Panc1 (cell line): ENCODE data around the gene ITGA8. TPM values are rescaled to one million over a fixed set of nuclear protein-coding genes. Genes with fewer than 3 reads are reported as not detected.
"Not testable (repeated sequence)": the region's sequence is repeated elsewhere in the genome, so short reads cannot be mapped to it uniquely, and the experiment has no call there.

Source experiments
- ATAC-seq: fragments of 200-7000 bp; cut with Tn5 transposase; 2 replicates; pipeline ENCODE4 v1.9.1; 2020; ENCODE audit warnings: mild to moderate bottlenecking, moderate library complexity
- BruUV-seq: library from RNA; stranded (reverse); fragments of 400-500 nt; replicated peaks from 2 replicates; lab custom pipeline; 2021; lab: Mats Ljungman, UMichigan
- CTCF ChIA-PET: fragments of 300-600 bp; sonication (Branson Sonifier 250); formaldehyde crosslinking; loops from one replicate; lab custom pipeline; 2022; ENCODE audit warnings: antibody characterized with exemption; lab: Charles Lee
- POLR2A ChIA-PET: fragments of 300-600 bp; sonication (Branson Sonifier 250); formaldehyde crosslinking; loops from one replicate; lab custom pipeline; 2022; ENCODE audit warnings: antibody characterized with exemption; lab: Charles Lee
- DNase-seq: peaks from one replicate; pipeline ENCODE4 v3.0.0-alpha.2; 2010; ENCODE audit warnings: low read depth, low spot score
- H3K27ac ChIP-seq: 2 replicates; pipeline ENCODE4 v1.5.1; 2011; ENCODE audit warnings: mild to moderate bottlenecking, low read length, inconsistent platforms
- H3K27me3 ChIP-seq: fragments of 200-500 bp; sonication (Bioruptor generic); 2 replicates; pipeline ENCODE4 v1.6.0; 2014; ENCODE audit warnings: low read length, inconsistent platforms; ENCODE audit not compliant: control insufficient read depth, insufficient read depth
- H3K36me3 ChIP-seq: fragments of 200-500 bp; sonication (Bioruptor generic); 2 replicates; pipeline ENCODE4 v1.5.1; 2014; ENCODE audit warnings: inconsistent platforms, mild to moderate bottlenecking, low read length, moderate library complexity; ENCODE audit not compliant: control insufficient read depth, insufficient read depth
- H3K4me1 ChIP-seq: 2 replicates; pipeline ENCODE4 v1.5.1; 2011; ENCODE audit warnings: inconsistent platforms, mild to moderate bottlenecking, low read length, moderate library complexity; ENCODE audit not compliant: control insufficient read depth, insufficient read depth
- H3K4me3 ChIP-seq, 2 experiments: 2 replicates each; pipeline ENCODE4 v1.5.1; 2011 to 2012; ENCODE audit warnings: low read depth in 2 of 2, low read length in 2 of 2, mild to moderate bottlenecking in 2 of 2, inconsistent platforms in 1 of 2, moderate library complexity in 1 of 2
- H3K9me3 ChIP-seq: fragments of 200-500 bp; sonication (Bioruptor generic); 2 replicates; pipeline ENCODE4 v1.5.1; 2014; ENCODE audit warnings: low read depth, mild to moderate bottlenecking, inconsistent platforms, low read length, moderate library complexity; ENCODE audit not compliant: control insufficient read depth, insufficient read depth
- CTCF ChIP-seq: fragments of 450-650 bp; IDR thresholded peaks from 2 replicates; pipeline ENCODE4 v1.5.1; 2017; ENCODE audit warnings: mild to moderate bottlenecking
- REST ChIP-seq, 2 experiments: IDR thresholded peaks; 2 replicates each; pipeline ENCODE4 v1.6.1; 2011 to 2012; ENCODE audit warnings: low read depth in 2 of 2, control low read depth in 1 of 2, low read length in 1 of 2, mild to moderate bottlenecking in 1 of 2, moderate library complexity in 1 of 2; ENCODE audit not compliant: insufficient read depth in 1 of 2
- SIN3A ChIP-seq: IDR thresholded peaks from 2 replicates; pipeline ENCODE4 v1.6.1; 2012; ENCODE audit warnings: low read depth, mild to moderate bottlenecking, low read length, moderate library complexity, borderline replicate concordance; ENCODE audit not compliant: insufficient read depth
- TCF7L2 ChIP-seq: IDR thresholded peaks from 2 replicates; pipeline ENCODE4 v1.6.1; 2011; ENCODE audit warnings: mild to moderate bottlenecking, low read depth, low read length, inconsistent platforms
- in situ Hi-C: cut with HindIII; loops from 2 replicates; pipeline ENCODE4 v1.10.0; 2016; ENCODE audit warnings: low sequenced_read_pairs, low pct_unique_long_range_greater_than_20kb
- intact Hi-C: fragments of 100-400 bp; cut with micrococcal nuclease; formaldehyde crosslinking; loops from one replicate; pipeline ENCODE4 v1.10.0; 2022; ENCODE audit not compliant: unreplicated experiment
- total RNA-seq: library from RNA; stranded (reverse); gene quantifications from one replicate; pipeline ENCODE4 v1.2.1, GENCODE V29; 2021; ENCODE audit not compliant: unreplicated experiment

Gene ITGA8
- total RNA-seq, 1 experiment from 2014 or later: 0.18 TPM

GRCh38 chr10:15585303-15585715 lies 134.4 kb downstream of the ITGA8 start:
- H3K4me1 ChIP-seq: no peaks in the 10 kb centered on the region
- TF ChIP-seq SIN3A (no peak), CTCF (peak; percentile 78)
- in situ Hi-C loops: no loop called here
- no peaks in the 10 kb centered on the region for H3K9me3 ChIP-seq
- ChIA-PET CTCF (no interaction called here), POLR2A (no interaction called here)
- intact Hi-C loops: no loop called here
- ATAC-seq (peak; percentile 83), DNase-seq (peak; percentile 7)
- BruUV-seq: no TSS peak
- no peak overlapping the region for H3K27ac ChIP-seq
- H3K36me3 ChIP-seq: no peaks in the 10 kb centered on the region
- H3K4me3 ChIP-seq: no peak overlapping the region
- no peaks in the 10 kb centered on the region for H3K27me3 ChIP-seq

- POLR2A ChIA-PET, H3K4me1 ChIP-seq, BruUV-seq, ATAC-seq, H3K9me3 ChIP-seq, H3K27me3 ChIP-seq, intact Hi-C loops, CTCF ChIA-PET, in situ Hi-C loops, DNase-seq, H3K4me3 ChIP-seq, H3K36me3 ChIP-seq, H3K27ac ChIP-seq: not testable (repeated sequence)
These were observed 136.8 kb downstream of the ITGA8 start for GRCh38 chr10:15582972-15583371.

- no TSS peak for BruUV-seq
- H3K4me1 ChIP-seq: no peaks in the 10 kb centered on the region
- no peak overlapping the region for H3K27ac ChIP-seq
- in situ Hi-C loops (no loop called here), intact Hi-C loops (no loop called here)
- POLR2A ChIA-PET: no interaction called here
- CTCF ChIA-PET: no interaction called here
- DNase-seq: no peak
- no peaks in the 10 kb centered on the region for H3K36me3 ChIP-seq
- no peak for TF ChIP-seq CTCF
- no peak for TF ChIP-seq TCF7L2
- TF ChIP-seq REST (IDR thresholded peaks at IDR 0.05; ENCODE audit: insufficient read depth in 1 of 2, low read depth in 2 of 2, low read length in 1 of 2): no peak
- no peak overlapping the region for H3K4me3 ChIP-seq
- H3K27me3 ChIP-seq: no peaks in the 10 kb centered on the region
- ATAC-seq: no peak
- no peaks in the 10 kb centered on the region for H3K9me3 ChIP-seq
These were observed 140.1 kb downstream of the ITGA8 start for GRCh38 chr10:15579605-15580004.
